Keratinocyte (primary cell): ENCODE results near the gene EIF6. TPM values are rescaled to one million over a fixed set of nuclear protein-coding genes. Genes with fewer than 3 reads are reported as not detected.
A peak's percentile ranks its signal among the peaks of the same experiment; 100 is the strongest.

Experiments used
- DNase-seq: peaks from one replicate; pipeline ENCODE4 v3.0.0-alpha.2; 2011; ENCODE audit warnings: low read depth, missing footprints, low spot score
- FAIRE-seq: peaks from 2 replicates; lab custom pipeline; 2011; peaks lifted over from hg19 to GRCh38; lab: Jason Lieb, UNC
- H2AFZ ChIP-seq: 2 replicates; pipeline ENCODE4 v1.6.0; 2012; ENCODE audit warnings: low read length, control low read depth, inconsistent platforms; ENCODE audit not compliant: control insufficient read depth
- H3K27ac ChIP-seq: 2 replicates; pipeline ENCODE4 v1.5.1; 2011; ENCODE audit warnings: low read length; ENCODE audit not compliant: control insufficient read depth, insufficient read depth
- H3K27me3 ChIP-seq: 3 replicates; pipeline ENCODE4 v1.6.0; 2011; ENCODE audit warnings: low read length; ENCODE audit not compliant: control insufficient read depth, insufficient read depth; ENCODE audit errors: extremely low read depth
- H3K36me3 ChIP-seq, 2 experiments: 2 replicates in 1 of 2; 3 replicates in 1 of 2; pipeline ENCODE4 v1.5.1; 2011; ENCODE audit warnings: low read length in 2 of 2, mild to moderate bottlenecking in 1 of 2; ENCODE audit not compliant: control insufficient read depth in 2 of 2, insufficient read depth in 2 of 2; ENCODE audit errors: extremely low read depth in 1 of 2
- H3K4me1 ChIP-seq: 3 replicates; pipeline ENCODE4 v1.5.1; 2011; ENCODE audit warnings: low read length; ENCODE audit not compliant: control insufficient read depth, insufficient read depth; ENCODE audit errors: extremely low read depth
- H3K4me2 ChIP-seq: 3 replicates; pipeline ENCODE4 v1.6.0; 2011; ENCODE audit warnings: low read depth, low read length; ENCODE audit not compliant: control insufficient read depth, insufficient read depth; ENCODE audit errors: extremely low read depth
- H3K4me3 ChIP-seq, 3 experiments: fragments of 200-600 bp in 1 of 3; sonication (generic) in 1 of 3; 2 replicates in 2 of 3; 3 replicates in 1 of 3; pipeline ENCODE4 v1.5.1; 2011 to 2016; ENCODE audit warnings: low read length in 3 of 3, mild to moderate bottlenecking in 3 of 3, control low read depth in 2 of 3, inconsistent platforms in 1 of 3, low read depth in 1 of 3, mixed read lengths in 1 of 3, mixed run types in 1 of 3, moderate library complexity in 1 of 3; ENCODE audit not compliant: control insufficient read depth in 2 of 3, insufficient read depth in 2 of 3; ENCODE audit errors: extremely low read depth in 1 of 3
- H3K79me2 ChIP-seq: 2 replicates; pipeline ENCODE4 v1.6.0; 2012; ENCODE audit warnings: low read length; ENCODE audit not compliant: control insufficient read depth, insufficient read depth
- H3K9ac ChIP-seq: 3 replicates; pipeline ENCODE4 v1.6.0; 2011; ENCODE audit warnings: low read length; ENCODE audit not compliant: control insufficient read depth, insufficient read depth; ENCODE audit errors: extremely low read depth
- H3K9me1 ChIP-seq: 3 replicates; pipeline ENCODE4 v1.6.0; 2011; ENCODE audit warnings: low read length; ENCODE audit not compliant: control insufficient read depth, insufficient read depth; ENCODE audit errors: extremely low read depth
- H3K9me3 ChIP-seq: 2 replicates; pipeline ENCODE4 v1.5.1; 2012; ENCODE audit warnings: low read depth, low read length; ENCODE audit not compliant: control insufficient read depth
- H4K20me1 ChIP-seq: 3 replicates; pipeline ENCODE4 v1.6.0; 2011; ENCODE audit warnings: low read length; ENCODE audit not compliant: control insufficient read depth, insufficient read depth; ENCODE audit errors: extremely low read depth
- EZH2 ChIP-seq: IDR thresholded peaks from one replicate; pipeline ENCODE4 v1.6.1; 2012; ENCODE audit warnings: inconsistent platforms, mild to moderate bottlenecking, low read length, moderate library complexity
- dilution Hi-C: fragments of 300-500 bp; cut with MboI; formaldehyde crosslinking; loops from one replicate; pipeline ENCODE4 v1.7.0; 2020; ENCODE audit warnings: low sequenced_read_pairs; ENCODE audit not compliant: extremely low pct_ligation_motif_present
- polyA plus RNA-seq, 5 experiments: library from polyadenylated mRNA; depleted of rRNA in 3 of 5; stranded (reverse) in 3 of 5; stranded (forward) in 1 of 5; unstranded in 1 of 5; fragments of >200 nt; gene quantifications; 1 replicate in 1 of 5; 2 replicates in 3 of 5; 3 replicates in 1 of 5; pipeline versions ENCODE4 v1.2.1 to v1.2.3, GENCODE V29; 2011 to 2012; ENCODE audit warnings: missing spikeins in 2 of 5, low read depth in 1 of 5, low replicate concordance in 1 of 5
- TF ChIP-seq, protein P1 (sequence below), 3 experiments: IDR thresholded peaks in 1 of 3; conservative IDR thresholded peaks in 1 of 3; optimal IDR thresholded peaks in 1 of 3; 2 replicates in 2 of 3; 3 replicates in 1 of 3; pipeline versions ENCODE3 to v1.5.1; 2011; ENCODE audit warnings: low read length in 3 of 3, mild to moderate bottlenecking in 3 of 3, moderate library complexity in 2 of 3, control low read depth in 1 of 3, inconsistent platforms in 1 of 3; ENCODE audit not compliant: insufficient read depth in 2 of 3; ENCODE audit errors: extremely low read depth in 1 of 3

Gene EIF6
- polyA plus RNA-seq, 1 donor (not counting 4 experiments of a cell fraction or from before 2014, with no cell fraction given): 206 TPM

DNA sequence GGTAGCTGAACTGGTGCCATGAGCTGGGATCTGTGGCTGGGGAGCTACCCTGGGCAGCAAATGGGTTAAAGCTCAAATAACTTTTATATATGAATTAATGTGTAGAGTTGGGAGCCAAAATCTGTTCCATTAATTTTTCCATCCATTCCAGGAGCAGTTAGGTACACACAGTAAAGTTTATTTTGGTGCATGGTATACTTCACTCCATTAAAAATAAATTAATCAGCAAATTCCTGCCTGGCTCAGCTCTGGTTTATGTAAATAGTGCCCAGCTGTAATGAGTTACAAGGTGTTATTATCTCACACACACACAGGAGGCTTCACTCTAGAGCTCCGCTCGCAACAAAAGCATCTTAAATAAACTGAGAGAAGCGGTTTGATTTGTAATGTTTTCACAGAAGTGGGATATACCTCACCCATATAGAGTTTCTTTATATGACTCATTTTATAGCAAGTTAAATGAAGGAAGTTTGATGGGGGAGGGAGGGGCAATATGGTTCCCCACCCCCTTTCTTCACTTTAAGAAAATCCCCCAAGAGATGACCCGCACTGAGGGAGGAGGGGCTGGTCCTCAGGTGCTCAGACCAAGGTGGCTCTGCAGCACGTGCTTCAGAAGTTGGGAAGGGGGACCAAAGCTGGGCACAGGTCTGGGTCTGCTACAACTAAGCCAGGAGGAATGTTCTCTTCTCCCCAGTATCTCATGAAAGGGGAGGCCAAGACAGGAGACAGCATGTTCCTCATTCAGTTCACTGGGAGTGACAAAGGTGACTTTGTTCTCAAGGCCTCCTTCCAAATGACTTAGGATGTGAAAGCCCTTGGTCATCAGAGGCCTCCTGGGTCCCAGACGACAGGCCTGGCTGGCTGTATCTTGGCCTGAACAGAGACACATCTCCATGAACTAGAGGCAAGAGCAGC, 18.1 kb upstream of the EIF6 start:
- H3K9me3 ChIP-seq: no peaks in the 10 kb centered on the region
- H3K4me1 ChIP-seq: peaks cover 60% of the 10 kb centered on the region
- dilution Hi-C loops: no loop called here
- H4K20me1 ChIP-seq: no peaks in the 10 kb centered on the region
- DNase-seq (no peak), FAIRE-seq (peak; percentile 86)
- no peaks in the 10 kb centered on the region for H3K27me3 ChIP-seq
- no peaks in the 10 kb centered on the region for H3K79me2 ChIP-seq
- peak overlapping the region; percentile 59 for H3K4me2 ChIP-seq
- H3K9ac ChIP-seq: peak overlapping the region; percentile 64
- H2AFZ ChIP-seq: no peak overlapping the region
- peaks cover 2 to 19% of the 10 kb centered on the region in 2 experiments for H3K36me3 ChIP-seq
- no peak overlapping the region for H3K4me3 ChIP-seq
- H3K27ac ChIP-seq: peak overlapping the region; percentile 98
- no peaks in the 10 kb centered on the region for H3K9me1 ChIP-seq
- TF ChIP-seq, protein P1, sequence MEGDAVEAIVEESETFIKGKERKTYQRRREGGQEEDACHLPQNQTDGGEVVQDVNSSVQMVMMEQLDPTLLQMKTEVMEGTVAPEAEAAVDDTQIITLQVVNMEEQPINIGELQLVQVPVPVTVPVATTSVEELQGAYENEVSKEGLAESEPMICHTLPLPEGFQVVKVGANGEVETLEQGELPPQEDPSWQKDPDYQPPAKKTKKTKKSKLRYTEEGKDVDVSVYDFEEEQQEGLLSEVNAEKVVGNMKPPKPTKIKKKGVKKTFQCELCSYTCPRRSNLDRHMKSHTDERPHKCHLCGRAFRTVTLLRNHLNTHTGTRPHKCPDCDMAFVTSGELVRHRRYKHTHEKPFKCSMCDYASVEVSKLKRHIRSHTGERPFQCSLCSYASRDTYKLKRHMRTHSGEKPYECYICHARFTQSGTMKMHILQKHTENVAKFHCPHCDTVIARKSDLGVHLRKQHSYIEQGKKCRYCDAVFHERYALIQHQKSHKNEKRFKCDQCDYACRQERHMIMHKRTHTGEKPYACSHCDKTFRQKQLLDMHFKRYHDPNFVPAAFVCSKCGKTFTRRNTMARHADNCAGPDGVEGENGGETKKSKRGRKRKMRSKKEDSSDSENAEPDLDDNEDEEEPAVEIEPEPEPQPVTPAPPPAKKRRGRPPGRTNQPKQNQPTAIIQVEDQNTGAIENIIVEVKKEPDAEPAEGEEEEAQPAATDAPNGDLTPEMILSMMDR (optimal IDR thresholded peaks at IDR 0.05 in 1 of 3, IDR thresholded peaks at IDR 0.05 in 1 of 3, conservative IDR thresholded peaks at IDR 0.05 in 1 of 3; ENCODE audit: extremely low read depth in 1 of 3, insufficient read depth in 2 of 3, low read length in 3 of 3): no peak
- TF ChIP-seq EZH2: no peak

DNA sequence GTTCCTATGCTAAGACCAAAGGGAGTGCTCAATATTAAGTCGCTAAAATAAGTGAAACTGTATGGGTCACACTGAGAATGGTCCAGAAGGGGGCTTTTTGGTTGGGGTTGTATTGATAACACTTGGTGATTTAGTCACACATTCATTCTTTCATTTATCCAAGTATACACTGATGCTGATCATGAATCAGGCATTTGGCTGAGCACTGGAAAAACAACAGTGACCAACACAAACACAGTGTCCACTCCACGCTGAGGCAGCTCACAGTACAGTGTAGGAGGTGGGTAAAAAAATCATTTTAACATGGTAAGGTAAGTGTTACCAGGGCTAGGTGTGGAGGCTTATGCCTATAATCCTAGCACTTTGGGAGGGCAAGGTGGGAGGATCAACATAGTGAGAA, 16.9 kb upstream of the EIF6 start:
- peak overlapping the region; percentile 98 for H3K27ac ChIP-seq
- no peak for DNase-seq

More for the DNA sequence above, 16.9 kb upstream of the EIF6 start:
- no peak for FAIRE-seq
- no peak overlapping the region for H3K4me2 ChIP-seq
- dilution Hi-C loops: no loop called here
- no peaks in the 10 kb centered on the region for H3K27me3 ChIP-seq
- no peaks in the 10 kb centered on the region for H3K9me1 ChIP-seq
- H3K9me3 ChIP-seq: no peaks in the 10 kb centered on the region
- no peak overlapping the region for H2AFZ ChIP-seq
- no peak overlapping the region for H3K9ac ChIP-seq
- H3K4me3 ChIP-seq: no peak overlapping the region
- no peak for TF ChIP-seq EZH2
- H3K36me3 ChIP-seq: peaks cover 2 to 14% of the 10 kb centered on the region in 2 experiments
- H3K79me2 ChIP-seq: no peaks in the 10 kb centered on the region
- peaks cover 48% of the 10 kb centered on the region for H3K4me1 ChIP-seq
- H4K20me1 ChIP-seq: no peaks in the 10 kb centered on the region
